Measurements from ENCODE around the gene FLNB.

FLNB gene

DNA sequence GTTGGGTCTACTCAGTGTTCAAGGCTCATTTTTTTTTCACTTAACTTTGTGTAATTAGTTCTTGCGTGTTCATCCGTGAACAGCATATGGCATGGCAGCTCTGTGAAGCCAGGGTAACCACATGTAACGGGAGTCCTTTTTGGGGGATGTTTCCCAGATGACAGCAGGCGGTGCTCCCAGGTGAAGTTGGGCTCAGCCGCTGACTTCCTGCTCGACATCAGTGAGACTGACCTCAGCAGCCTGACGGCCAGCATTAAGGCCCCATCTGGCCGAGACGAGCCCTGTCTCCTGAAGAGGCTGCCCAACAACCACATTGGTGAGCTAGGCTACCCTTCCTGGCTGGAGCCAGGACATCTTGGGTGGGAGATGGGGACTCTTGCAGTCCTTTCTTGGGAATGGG lies 139.8 kb downstream of the FLNB start:
- DNase-seq = no peak

DNA sequence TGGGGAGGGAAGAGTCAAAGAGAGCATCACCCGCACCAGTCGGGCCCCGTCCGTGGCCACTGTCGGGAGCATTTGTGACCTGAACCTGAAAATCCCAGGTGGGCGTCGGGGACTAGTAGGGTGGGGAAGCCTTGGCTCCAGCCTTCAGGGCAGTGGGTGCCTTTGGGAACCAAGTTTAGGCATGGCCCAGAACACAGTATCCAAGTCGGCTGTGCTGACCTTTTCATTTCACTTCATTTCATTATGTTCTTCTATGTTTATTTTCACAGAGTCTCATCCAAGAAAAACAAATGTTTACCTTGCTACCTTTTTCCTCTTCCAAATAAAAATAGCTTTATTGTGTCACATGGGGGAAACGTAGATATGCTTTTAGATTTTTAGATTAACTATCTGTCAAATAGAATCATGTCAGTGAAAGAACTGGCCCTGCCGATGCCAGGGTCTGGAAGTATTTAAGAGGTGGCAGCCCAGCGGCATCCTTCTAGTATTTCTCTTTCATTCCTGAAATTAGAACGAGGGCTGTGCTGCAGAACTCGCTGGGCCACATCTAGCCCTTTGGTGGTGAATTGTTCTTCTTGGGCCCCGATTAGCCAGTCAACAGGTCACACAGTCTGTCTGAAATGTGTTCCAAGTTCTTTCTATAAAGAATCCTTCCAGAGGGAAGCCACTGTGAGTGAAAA lies 142.0 kb downstream of the FLNB start:
- DNase-seq = no peak

DNA sequence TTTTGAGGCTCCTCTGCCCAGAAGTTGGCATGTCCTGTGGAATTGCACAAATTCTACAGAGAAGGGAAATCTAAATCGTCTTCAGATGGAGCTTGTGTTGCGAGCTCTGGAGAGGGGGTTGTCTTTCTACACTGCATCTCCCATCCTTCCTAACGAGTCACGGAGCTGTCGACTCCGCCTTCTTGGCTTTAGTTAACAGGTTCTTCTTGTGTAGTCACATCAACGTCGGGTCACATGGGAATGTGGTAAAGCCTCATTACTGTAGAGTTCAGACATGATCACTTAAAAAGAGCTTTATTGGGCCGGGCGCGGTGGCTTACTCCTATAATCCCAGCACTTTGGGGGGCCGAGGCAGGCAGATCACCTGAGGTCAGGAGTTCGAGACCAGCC lies 142.6 kb downstream of the FLNB start:
- DNase-seq = no peak

DNA sequence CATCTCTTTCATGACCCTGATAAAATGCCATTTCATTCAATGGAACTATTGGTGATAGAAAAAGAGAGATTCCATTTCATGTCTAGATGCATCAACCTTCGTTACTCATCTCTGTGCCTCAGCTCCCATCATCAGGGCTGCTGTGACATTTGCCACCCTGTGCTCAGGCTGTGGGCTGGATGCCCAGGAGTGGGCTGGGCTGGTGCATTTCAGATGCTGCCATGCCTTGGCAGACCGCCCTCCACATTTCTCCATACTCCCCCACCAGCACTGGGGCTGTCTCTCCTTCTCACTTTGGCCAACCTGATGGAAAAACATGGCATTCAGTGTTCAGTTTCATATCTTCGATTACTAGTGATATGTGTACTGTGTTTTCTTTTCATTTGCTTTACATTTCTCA lies 143.4 kb downstream of the FLNB start:
- no peak for DNase-seq

DNA sequence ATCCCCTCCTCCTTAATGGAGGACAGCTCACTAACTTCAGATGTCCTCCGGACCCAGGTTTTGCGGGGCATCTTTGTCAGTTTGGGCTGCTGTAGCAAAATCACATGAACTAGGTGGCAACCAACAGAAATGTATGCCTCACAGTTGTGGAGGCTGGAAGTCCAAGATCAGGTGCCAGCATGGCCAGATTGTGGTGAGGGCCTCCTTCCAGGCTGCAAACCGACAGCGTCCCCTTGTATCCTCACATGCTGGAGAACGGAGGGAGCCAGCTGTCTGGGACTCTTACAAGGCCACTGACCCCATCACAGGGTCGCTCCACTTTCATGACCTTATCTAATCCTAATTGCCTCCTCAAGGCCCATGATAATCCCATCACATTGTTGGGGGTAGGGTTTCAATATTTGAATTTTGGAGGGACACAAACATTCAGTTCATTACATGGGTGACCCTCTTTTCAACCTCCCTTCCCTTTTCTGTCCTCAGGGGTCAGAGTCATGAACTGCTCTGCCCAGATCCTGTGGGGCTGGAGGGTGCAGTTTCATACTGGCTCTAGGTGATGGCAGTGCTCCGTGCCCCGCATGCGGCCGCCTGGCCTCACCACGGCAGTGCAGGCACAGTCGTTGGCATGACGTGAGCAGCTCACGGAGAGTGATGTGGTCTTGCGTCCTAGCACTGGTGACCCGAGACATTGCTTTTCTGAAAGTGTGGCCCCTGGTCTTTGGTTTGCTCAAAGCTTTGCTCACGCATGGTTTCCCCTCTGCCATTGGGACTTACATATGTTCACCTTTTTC lies 144.2 kb downstream of the FLNB start:
- no peak for DNase-seq

DNA sequence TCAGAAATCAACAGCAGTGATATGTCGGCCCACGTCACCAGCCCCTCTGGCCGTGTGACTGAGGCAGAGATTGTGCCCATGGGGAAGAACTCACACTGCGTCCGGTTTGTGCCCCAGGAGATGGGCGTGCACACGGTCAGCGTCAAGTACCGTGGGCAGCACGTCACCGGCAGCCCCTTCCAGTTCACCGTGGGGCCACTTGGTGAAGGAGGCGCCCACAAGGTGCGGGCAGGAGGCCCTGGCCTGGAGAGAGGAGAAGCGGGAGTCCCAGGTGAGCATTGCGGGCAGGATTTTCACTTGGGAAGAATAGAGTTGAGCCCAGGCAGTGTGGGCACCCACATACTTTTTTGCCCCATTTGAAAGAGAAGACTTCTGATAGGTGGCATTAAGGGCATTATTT lies 145.1 kb downstream of the FLNB start:
- no peak for DNase-seq

DNA sequence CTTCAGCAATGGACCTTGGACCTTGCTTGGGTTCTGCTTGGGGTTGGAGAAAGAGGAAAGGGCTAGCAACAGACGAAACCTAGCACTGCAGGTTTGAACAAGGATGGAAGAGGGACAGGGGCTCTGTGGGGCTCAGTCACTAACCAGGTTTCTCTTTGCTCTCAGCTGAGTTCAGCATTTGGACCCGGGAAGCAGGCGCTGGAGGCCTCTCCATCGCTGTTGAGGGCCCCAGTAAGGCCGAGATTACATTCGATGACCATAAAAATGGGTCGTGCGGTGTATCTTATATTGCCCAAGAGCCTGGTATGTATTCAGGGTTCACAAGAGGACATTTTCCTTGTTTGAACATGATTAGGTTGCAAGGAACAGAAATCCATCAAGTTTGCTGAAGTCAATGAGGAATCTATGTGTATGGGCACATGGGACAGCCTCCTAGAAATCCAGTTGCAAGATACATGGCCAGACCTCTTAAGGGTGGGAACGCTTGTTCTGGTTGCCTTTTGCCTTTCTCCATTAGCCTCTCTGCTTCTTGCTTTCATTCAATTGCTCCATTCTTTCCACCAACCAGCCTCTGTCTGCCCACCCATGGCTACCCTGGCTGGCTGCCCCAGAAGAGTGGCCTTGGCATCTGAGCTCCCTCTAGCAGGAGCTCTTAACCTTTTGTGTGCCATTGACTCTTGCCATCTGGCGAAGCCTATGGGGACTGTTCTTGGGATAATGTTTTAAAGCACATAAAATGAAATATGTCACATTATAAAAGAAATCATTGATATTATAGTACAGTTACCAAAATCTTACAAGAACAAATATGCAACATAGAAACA lies 146.6 kb downstream of the FLNB start:
- no peak for DNase-seq

DNA sequence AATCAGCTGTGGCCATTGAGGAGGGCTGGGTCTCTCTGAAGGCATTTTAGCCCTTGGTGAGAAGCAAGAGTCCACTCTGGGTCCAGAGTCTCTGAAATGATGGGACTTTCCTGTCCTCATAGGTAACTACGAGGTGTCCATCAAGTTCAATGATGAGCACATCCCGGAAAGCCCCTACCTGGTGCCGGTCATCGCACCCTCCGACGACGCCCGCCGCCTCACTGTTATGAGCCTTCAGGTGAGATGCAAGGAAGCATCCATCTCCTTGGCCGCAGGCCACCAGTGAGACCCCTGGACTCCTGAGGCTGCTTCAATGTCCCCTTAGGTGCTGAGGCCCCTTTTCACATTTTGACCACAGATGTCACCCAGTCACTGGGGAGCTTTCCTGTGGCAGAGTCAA lies 147.6 kb downstream of the FLNB start:
- DNase-seq = no peak

DNA sequence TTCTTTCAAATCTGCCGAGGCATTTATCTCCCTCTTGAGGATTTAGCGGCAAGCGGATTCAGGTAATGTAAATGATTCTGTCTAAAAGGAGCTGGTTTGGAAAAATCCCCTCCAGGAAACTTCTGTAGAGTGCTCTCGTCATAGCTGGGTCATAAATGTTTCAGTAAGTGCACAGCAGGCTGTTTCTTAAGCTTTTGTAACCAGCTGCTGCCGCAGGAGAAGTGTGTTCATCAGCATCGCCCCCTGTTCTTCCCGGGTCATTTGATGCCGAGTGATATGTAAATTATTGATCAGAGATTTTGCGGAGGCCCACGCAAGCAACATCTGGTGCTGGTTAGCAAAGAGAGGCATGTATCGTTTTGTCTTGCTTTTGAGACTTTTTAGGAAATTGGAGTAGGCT lies 149.5 kb downstream of the FLNB start:
- DNase-seq = no peak

DNA sequence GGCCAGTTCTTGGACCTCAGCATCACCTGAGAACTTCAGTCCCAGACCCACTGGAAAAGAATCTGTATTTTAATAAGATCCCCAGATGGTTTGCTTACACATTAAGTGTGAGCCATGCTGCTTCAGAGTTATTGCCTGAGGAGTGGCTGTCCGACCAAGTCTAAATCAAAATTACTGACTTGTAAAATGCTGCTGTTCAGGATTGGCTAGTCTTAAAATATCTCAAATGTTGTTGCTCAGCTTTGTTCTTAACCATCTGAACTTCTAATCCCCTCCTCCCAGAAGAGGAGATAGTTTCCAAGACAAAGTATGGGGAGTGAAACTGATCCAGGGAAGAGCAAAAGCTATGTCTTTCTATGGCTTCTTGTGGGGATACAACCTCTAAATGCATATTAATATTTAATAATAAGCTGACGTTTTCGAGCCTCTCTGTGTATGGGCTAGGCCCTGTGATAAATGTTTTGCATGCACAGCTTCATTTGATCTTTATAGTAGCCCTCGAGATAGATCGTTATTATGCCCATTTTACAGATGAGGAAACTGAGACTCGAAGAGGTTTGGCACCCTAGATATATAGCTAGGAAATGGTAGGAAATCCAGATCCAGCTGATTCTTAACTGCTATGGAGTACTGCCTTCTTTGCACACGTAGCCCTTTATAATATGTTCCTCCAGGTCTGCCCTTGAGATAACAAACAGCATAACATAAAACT lies 150.4 kb downstream of the FLNB start:
- no peak for DNase-seq

DNA sequence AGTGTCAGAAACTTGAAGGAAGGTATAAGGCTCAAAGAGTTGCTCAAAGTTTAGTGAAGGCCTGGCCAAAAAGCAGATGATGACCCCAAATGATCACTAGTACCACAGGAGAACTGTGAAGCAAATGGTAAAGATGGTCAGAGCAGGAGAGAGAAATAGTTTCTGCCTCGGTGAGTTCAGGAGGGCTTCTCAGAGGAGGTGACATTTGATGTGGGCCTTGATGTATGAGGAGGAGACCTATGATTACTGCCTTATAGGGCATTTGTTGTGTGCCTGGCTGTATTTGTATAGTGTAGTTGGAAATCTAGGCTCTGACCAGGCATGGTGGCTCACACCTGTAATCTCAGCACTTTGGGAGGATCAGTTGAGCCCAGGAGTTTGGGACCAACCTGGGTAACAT lies 152.2 kb downstream of the FLNB start:
- DNase-seq = no peak

DNA sequence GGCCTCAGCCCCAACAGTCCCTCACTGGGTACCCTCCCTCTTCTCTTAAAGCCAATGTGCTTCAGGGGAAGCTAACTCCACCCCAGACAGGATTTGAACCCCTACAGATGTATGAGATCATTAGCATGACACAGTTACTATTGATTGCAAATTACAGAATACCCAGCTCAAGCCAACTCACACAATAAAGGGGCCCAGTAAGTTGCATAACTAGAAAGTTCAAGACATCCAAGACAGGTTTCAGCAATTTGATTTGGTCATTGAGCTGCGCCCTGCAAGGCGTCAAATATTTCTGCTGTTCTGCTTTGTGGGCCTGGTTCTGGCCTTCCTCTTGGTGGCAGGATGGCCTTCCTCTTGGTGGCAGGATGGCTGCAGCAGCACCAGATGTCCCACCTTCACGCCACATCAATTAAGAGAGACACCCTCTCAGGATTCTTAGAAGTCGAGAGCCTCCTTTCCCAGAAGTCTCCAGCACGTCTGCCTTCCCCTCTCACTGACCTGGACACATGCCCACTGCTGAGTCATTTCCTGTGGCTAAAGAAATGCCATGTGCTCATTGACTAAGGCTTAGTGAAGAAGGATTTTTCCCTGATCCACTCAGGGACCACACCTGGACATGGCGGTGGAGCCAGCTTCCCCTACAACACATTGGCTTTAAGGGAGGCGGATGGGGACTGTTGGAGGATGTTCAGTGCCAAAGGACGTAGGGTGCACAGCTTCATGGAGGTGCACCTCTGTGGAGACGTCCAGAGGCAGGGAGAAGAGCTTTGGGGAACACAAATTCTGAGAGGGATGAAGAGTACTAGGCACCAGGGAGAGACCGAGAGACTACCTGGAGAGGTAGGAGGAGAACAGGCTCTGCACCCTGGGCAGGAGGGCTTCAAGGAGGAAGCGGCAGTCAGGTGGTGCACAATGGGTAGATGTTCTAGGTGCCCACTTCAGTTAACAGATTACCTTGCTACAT lies 153.5 kb downstream of the FLNB start:
- DNase-seq = no peak

DNA sequence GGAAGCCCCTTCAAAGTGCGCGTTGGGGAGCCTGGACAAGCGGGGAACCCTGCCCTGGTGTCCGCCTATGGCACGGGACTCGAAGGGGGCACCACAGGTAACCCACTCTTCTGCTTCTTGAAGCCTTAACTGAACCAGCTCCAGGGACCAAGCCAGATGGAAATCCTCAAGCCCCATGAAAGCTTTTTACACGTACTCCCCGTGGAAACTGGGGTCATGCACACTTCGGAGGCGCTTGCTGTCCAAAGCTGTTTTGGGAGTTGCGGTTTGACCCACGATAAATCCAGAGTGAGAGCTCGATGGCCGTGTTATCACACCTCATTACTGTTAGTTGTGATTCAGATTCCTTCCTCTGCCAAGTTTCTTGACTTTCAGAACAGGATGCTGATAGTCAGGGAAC lies 155.0 kb downstream of the FLNB start:
- no peak for DNase-seq

DNA sequence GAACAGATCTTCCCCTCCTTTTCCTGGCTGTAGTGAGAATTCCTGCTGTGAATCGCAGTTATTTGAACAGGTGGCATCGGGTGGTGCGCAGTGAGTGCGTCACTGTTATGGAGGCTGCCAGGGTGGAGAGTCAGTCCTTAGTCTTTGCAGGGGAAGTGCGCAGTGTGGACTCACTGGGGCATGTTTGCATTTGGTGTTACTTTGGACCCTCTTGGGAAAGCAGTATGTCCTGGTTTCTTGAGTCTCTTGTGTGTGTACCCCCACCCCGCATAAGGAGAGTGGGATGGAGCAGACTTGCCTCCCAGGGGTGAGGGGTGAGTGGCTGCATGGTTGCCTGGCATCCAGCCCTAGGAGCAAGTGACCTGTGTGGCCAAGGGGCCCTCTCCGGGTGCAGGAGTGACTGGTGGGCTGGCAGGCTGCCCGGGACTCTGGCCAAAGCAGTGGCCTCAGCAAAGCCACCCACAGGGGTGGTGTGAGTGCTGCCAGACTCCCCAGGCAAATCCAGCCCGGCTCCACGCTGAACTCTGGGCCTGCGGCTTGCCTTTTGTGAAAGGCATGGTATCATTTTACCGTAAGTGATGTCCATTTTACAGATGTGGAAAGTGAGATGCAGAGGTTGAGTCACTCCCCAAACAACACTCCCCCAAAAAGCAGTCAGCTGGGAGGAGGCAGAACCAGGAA lies 156.1 kb downstream of the FLNB start:
- DNase-seq = no peak

DNA sequence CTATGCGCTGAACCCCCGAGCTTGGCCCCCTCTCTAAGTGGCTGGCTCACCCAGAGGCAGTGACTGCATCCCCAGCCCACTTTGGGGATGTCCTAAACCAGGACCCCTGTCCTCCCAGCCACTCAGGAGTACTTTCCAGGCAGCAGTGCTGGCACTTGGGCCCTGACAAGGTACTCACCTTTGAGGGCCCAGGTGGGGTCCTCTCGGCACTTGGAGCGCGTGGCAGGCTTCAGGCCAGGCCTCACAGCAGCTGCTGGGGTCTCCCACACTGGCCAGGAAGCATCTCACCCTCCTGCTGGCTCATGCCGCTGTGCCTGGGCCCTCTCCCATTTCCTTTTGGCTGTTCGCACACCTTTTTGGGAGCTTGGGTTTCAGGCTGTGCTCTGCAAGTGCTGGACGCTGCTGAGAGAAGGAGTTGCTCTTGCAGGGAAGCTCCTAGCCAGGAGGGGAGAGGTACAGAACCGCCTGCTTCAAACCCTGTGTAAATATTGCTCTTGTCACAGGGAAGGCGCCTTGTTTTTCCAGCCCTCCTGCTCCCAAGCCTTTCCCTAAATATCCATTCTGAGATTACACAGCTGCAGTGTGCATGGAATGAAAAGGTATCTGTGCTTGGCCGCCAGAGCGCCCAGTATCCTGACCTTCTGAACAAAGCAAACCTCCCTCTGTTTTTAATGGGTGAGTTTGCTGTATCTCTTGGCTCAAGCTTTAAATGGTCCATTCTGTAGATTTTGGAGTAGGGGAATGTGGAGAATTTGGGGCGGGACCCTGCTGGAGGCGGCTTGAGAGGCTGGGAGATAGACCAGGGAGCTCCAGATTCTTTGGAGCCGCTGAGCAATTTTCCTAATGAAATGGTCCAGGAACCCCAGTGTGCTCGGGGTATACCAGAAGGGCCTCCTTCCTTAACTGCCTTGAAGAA lies 156.9 kb downstream of the FLNB start:
- no peak for DNase-seq

DNA sequence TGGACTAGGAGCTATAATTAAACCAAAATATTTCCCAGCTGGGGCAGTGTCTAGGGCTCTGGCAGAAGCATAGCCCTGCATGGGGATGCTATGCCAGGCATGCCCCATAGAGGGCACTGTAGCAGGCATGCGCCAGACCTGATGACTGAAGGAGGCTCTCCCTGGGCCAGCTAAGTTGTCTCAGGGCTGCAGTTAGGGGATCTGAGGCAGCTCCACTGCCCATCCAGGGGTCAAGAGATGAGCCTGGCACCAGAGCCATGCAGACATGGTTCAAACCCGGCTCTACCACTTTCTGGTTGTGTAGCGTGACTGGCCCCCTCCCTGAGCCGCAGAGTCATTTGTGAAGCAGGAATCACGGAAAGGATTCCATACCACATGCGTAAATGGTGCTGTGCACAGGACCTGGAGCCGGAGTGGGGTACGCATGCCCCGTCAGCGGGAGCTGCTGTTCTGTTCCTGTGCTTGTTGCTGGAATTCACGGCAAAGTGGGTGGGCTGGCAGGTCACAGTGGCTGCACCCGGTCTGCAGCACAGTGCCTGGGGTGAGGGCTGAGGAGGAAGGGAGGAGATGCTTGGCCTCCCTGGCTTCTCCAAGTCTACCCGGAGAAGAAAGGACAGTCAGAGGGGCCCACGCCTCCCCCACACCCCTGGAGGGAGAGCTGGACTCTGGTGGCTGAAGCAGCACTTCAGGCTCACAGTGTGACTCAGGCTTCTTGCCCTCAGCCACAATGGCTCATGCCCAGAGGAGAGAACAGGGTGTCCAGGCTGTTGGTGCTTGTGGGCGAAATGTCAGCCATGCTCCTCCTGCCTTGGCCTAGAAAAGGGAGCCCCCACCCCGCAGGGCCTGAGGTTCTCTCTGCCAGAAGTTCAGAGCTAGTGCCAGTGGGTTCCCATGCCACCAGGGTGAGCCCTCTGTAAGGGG lies 159.5 kb downstream of the FLNB start:
- peak; percentile 36 to 64 for DNase-seq

DNA sequence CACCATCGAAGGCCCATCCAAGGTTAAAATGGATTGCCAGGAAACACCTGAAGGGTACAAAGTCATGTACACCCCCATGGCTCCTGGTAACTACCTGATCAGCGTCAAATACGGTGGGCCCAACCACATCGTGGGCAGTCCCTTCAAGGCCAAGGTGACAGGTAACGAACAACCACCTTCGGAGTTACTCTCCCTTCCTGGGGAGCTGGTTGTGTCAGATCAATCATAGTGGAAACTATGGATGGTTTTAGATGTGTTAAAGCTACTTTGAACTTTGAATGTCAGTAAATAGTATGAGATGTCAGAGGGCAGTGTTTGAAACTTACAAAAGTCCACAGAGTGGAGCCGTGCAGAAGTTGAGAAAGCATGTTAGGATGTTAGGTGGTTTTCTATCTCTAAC lies 160.3 kb downstream of the FLNB start:
- no peak for DNase-seq

DNA sequence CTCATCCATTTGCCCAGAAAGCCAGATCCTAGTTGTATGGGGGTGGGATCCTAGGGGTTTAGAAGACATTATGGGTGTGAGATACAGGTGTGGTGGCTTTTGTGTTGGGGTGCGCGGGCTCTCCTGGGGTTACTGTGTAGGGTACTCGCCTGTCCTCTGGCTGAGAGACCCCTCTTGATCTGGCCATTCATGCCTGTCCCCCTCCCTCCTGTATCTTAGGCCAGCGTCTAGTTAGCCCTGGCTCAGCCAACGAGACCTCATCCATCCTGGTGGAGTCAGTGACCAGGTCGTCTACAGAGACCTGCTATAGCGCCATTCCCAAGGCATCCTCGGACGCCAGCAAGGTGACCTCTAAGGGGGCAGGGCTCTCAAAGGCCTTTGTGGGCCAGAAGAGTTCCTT lies 161.1 kb downstream of the FLNB start:
- DNase-seq = no peak

DNA sequence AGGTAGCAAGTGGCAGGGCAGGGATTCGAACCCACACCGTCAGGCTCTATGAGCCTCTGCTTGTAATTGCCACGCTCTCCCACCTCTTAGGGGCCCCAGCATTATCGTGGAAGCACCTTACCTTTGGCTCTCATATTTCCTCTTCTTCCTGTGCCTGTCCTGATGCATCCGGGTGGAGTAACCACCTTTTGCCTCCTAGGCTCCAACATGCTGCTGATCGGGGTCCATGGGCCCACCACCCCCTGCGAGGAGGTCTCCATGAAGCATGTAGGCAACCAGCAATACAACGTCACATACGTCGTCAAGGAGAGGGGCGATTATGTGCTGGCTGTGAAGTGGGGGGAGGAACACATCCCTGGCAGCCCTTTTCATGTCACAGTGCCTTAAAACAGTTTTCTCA lies 162.2 kb downstream of the FLNB start:
- DNase-seq = no peak
